Gastroesophageal sphincter (tissue), 3 donors: ENCODE data around the gene RECQL5.

Experiments
- CTCF ChIP-seq, 4 experiments: fragments of 200-600 bp in 2 of 4; fragments of 450-650 bp in 2 of 4; sonication (generic) in 1 of 4; IDR thresholded peaks; one replicate each; pipeline ENCODE4 v1.5.1; 2017 to 2019; ENCODE audit warnings: antibody characterized with exemption in 4 of 4, mild to moderate bottlenecking in 2 of 4, moderate library complexity in 2 of 4
- EP300 ChIP-seq: sonication (generic); formaldehyde crosslinking; IDR thresholded peaks from one replicate; pipeline ENCODE4 v1.6.1; 2017; ENCODE audit warnings: antibody characterized with exemption, mild to moderate bottlenecking
- POLR2A ChIP-seq, 2 donors: fragments of 450-650 bp; IDR thresholded peaks; one replicate each; pipeline ENCODE4 v1.6.1; 2017; ENCODE audit warnings: antibody characterized with exemption in 2 of 2, mild to moderate bottlenecking in 2 of 2, moderate library complexity in 1 of 2
- POLR2AphosphoS5 ChIP-seq: sonication (generic); formaldehyde crosslinking; IDR thresholded peaks from one replicate; pipeline ENCODE4 v1.6.1; 2017; ENCODE audit warnings: antibody characterized with exemption

- TF ChIP-seq CTCF (IDR thresholded peaks at IDR 0.05) (peak in 3 of 4 experiments; percentile 5 to 31 (median 6)), POLR2A (IDR thresholded peaks at IDR 0.05) (no peak), EP300 (peak; percentile 26), POLR2AphosphoS5 (peak; percentile 85)
Measured at GRCh38 chr17:75693500-75694481, 26.8 kb upstream of the RECQL5 start.
